Activated naive CD4-positive, alpha-beta T cell treated with anti-CD3 and anti-CD28 coated beads, Interleukin-2, amount 50 U/mL, for 24 hours (primary cell): Measurements from ENCODE around the gene CASP14.
"Not testable (repeated sequence)": the region's sequence is repeated elsewhere in the genome, so short reads cannot be mapped to it uniquely, and the experiment has no call there.

Experiments
- H3K27ac Mint-ChIP-seq: one replicate; pipeline ENCODE4 v1.8.0; 2021; ENCODE audit warnings: mild to moderate bottlenecking, mixed read lengths
- H3K27me3 Mint-ChIP-seq: one replicate; pipeline ENCODE4 v1.8.0; 2021; ENCODE audit warnings: mixed read lengths
- H3K36me3 Mint-ChIP-seq: one replicate; pipeline ENCODE4 v1.8.0; 2021; ENCODE audit warnings: mixed read lengths
- H3K4me1 Mint-ChIP-seq: one replicate; pipeline ENCODE4 v1.8.0; 2021; ENCODE audit warnings: mixed read lengths
- H3K4me3 Mint-ChIP-seq: one replicate; pipeline ENCODE4 v1.8.0; 2021; ENCODE audit warnings: mild to moderate bottlenecking, mixed read lengths
- H3K9me3 Mint-ChIP-seq: one replicate; pipeline ENCODE4 v1.8.0; 2021; ENCODE audit warnings: mixed read lengths

The CASP14 gene

DNA sequence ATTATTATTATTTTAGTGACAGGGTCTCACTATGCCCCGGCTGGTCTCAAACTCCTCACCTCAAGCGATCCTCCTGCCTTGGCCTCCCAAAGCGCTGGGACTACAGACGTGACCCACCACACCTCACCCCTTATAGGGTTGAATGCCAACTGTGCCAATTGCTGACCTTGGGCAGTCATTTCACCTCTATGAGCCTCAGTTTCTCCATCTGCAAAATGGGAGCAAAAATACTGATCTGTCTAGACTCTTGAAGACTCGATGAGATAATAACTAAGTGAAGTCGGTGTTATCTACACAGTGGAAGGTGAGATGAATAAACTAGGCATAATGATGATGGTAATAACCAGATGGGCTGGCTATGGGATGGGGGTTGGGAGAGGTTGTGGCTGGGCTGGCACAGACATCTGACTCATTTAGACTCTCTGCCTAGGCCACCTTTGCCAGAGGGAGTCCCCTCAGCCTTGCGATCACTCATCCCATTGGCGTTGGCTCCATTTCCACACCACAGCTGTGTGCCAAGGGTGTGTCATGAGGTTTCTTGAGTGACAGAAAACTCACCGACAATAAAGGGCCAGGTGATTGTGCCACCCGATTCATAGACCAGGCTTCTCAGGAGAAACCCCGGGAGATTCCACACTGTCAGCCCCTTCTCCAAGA lies at the start of gene CASP14:
Gene CASP14, plus strand, starts transcription at position 596 of the 657 bp plus-strand sequence. CDS start 2,772 bp downstream, outside the sequence.
- Mint-ChIP-seq H3K4me3 (no peak within 1 kb of the TSS), H3K9me3 (no peaks in the 10 kb centered on the region), H3K27me3 (peaks cover 23% of the 10 kb centered on the region), H3K4me1 (no peaks in the 10 kb centered on the region), H3K27ac (no peak within 1 kb of the TSS), H3K36me3 (no peaks in the 10 kb centered on the region)

- Mint-ChIP-seq H3K4me1 (no peaks in the 10 kb centered on the region), H3K27me3 (peaks cover 28% of the 10 kb centered on the region), H3K4me3 (no peak overlapping the region), H3K9me3 (no peaks in the 10 kb centered on the region), H3K27ac (no peak overlapping the region), H3K36me3 (no peaks in the 10 kb centered on the region)
Observed at GRCh38 chr19:15008308-15008707, 41.0 kb upstream of the CASP14 start.

GRCh38 chr19:15010501-15011300 lies 38.6 kb upstream of the CASP14 start:
- H3K4me1 Mint-ChIP-seq: no peaks in the 10 kb centered on the region

GRCh38 chr19:15014579-15014978 lies 34.7 kb upstream of the CASP14 start:
- Mint-ChIP-seq H3K4me3 (no peak overlapping the region), H3K27ac (no peak overlapping the region), H3K27me3 (peaks cover 35% of the 10 kb centered on the region), H3K9me3 (no peaks in the 10 kb centered on the region), H3K4me1 (no peaks in the 10 kb centered on the region), H3K36me3 (no peaks in the 10 kb centered on the region)

More at GRCh38 chr19:15010501-15011300, 38.6 kb upstream of the CASP14 start:
- no peaks in the 10 kb centered on the region for H3K36me3 Mint-ChIP-seq
- no peaks in the 10 kb centered on the region for H3K9me3 Mint-ChIP-seq
- no peak overlapping the region for H3K27ac Mint-ChIP-seq
- peaks cover 34% of the 10 kb centered on the region for H3K27me3 Mint-ChIP-seq
- H3K4me3 Mint-ChIP-seq: no peak overlapping the region

- Mint-ChIP-seq H3K4me1 (no peaks in the 10 kb centered on the region), H3K27me3 (peaks cover 36% of the 10 kb centered on the region)
Observed at GRCh38 chr19:15015946-15016542, 33.2 kb upstream of the CASP14 start.

GRCh38 chr19:15018836-15019235 lies 30.4 kb upstream of the CASP14 start:
- H3K27ac Mint-ChIP-seq, H3K36me3 Mint-ChIP-seq, H3K4me1 Mint-ChIP-seq, H3K4me3 Mint-ChIP-seq, H3K9me3 Mint-ChIP-seq: not testable (repeated sequence)
- H3K27me3 Mint-ChIP-seq: peaks cover 18% of the 10 kb centered on the region

More at GRCh38 chr19:15015946-15016542, 33.2 kb upstream of the CASP14 start:
- Mint-ChIP-seq H3K9me3 (no peaks in the 10 kb centered on the region), H3K4me3 (no peak overlapping the region), H3K27ac (no peak overlapping the region), H3K36me3 (no peaks in the 10 kb centered on the region)

- H3K4me1 Mint-ChIP-seq: no peaks in the 10 kb centered on the region
- H3K36me3 Mint-ChIP-seq: no peaks in the 10 kb centered on the region
- H3K27me3 Mint-ChIP-seq: peaks cover 9% of the 10 kb centered on the region
- H3K4me3 Mint-ChIP-seq: no peak overlapping the region
- H3K9me3 Mint-ChIP-seq: no peaks in the 10 kb centered on the region
- H3K27ac Mint-ChIP-seq: no peak overlapping the region
Observed at GRCh38 chr19:15021286-15022007, 27.8 kb upstream of the CASP14 start.

DNA sequence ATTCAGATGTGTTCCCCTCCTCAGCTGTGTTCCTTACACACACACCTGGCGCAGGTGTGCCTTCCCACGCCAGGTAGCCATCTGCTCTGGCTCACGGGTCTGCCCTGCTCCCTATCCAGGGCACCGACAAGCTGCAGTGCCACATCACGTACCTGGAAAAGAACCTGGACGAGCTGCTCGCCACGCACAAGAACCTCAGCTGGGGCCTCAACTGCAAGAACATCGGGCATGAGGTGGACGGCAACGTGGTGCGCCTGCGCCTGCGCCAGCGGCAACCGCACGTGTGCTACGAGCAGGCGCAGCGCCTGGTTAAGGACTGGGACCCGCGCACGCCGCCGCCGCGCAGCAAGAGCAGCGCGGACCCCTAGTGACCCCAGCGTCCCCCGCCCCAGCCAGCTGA lies 26.5 kb upstream of the CASP14 start:
- peaks cover 5% of the 10 kb centered on the region for H3K27me3 Mint-ChIP-seq
- H3K9me3 Mint-ChIP-seq: no peaks in the 10 kb centered on the region
- no peak overlapping the region for H3K4me3 Mint-ChIP-seq
- no peaks in the 10 kb centered on the region for H3K4me1 Mint-ChIP-seq
- H3K27ac Mint-ChIP-seq: no peak overlapping the region
- no peaks in the 10 kb centered on the region for H3K36me3 Mint-ChIP-seq

DNA sequence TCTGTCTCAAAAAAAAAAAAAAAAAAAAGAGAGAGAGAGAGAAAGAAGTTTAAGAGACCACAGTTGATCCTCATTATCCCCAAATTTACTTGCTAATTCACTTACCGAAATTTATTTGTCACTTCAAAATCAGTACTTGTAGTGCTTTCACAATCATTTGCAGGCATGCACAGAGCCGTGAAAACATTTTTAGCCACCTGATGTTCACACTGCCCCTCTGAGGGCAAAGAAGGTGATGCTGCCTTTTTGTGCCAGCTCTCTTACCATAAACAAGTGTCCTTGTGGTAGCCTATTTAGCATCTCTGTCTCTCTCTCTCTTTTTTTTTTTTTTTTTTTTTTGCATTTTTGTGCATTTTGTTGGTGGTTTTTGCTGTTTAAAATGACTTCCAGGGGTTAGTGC lies 24.1 kb upstream of the CASP14 start:
- Mint-ChIP-seq H3K36me3 (no peaks in the 10 kb centered on the region), H3K4me1 (no peaks in the 10 kb centered on the region), H3K27me3 (peaks cover 3% of the 10 kb centered on the region), H3K9me3 (no peaks in the 10 kb centered on the region), H3K4me3 (no peak overlapping the region), H3K27ac (no peak overlapping the region)

GRCh38 chr19:15028490-15028889 lies 20.8 kb upstream of the CASP14 start:
- Mint-ChIP-seq H3K4me3 (no peak overlapping the region), H3K27me3 (peaks cover 3% of the 10 kb centered on the region), H3K27ac (no peak overlapping the region), H3K4me1 (no peaks in the 10 kb centered on the region), H3K36me3 (no peaks in the 10 kb centered on the region), H3K9me3 (no peaks in the 10 kb centered on the region)

GRCh38 chr19:15031675-15032074 lies 17.6 kb upstream of the CASP14 start:
- Mint-ChIP-seq H3K36me3 (no peaks in the 10 kb centered on the region), H3K4me1 (no peaks in the 10 kb centered on the region), H3K27me3 (peaks cover 12% of the 10 kb centered on the region), H3K4me3 (no peak overlapping the region), H3K27ac (no peak overlapping the region), H3K9me3 (no peaks in the 10 kb centered on the region)

DNA sequence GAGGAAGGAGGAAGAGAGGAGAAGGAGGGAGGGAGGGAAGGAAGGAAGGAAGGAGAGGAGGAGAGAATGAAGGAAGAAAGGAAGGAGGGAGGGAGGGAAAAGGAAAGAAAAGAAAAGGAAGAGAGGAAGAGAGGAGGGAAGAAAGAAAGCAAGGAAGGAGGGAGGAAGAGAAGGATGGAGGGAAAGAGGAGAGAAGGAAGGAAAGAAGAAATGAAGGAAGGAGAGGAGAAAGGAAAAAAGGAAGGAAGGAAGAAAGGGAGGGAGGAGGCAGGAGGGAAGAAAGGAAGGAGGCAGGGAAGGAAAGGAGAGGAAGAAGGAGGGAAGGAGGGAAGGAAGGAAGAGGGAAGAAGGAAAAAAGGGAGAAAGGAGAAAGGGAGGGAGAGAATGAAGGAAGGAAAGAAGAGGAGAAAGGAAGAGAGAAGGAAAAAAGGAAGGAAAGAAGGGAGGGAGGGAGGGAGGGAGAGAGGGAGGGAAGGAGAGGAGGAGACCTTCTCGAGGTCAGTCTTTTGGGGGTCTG lies 13.4 kb upstream of the CASP14 start:
- H3K36me3 Mint-ChIP-seq: no peaks in the 10 kb centered on the region
- no peaks in the 10 kb centered on the region for H3K4me1 Mint-ChIP-seq
- no peak overlapping the region for H3K4me3 Mint-ChIP-seq
- no peaks in the 10 kb centered on the region for H3K9me3 Mint-ChIP-seq
- H3K27ac Mint-ChIP-seq: no peak overlapping the region
- H3K27me3 Mint-ChIP-seq: peaks cover 19% of the 10 kb centered on the region

GRCh38 chr19:15037586-15037985 lies 11.7 kb upstream of the CASP14 start:
- H3K4me3 Mint-ChIP-seq: no peak overlapping the region
- H3K36me3 Mint-ChIP-seq: no peaks in the 10 kb centered on the region
- no peaks in the 10 kb centered on the region for H3K4me1 Mint-ChIP-seq
- H3K27me3 Mint-ChIP-seq: peaks cover 19% of the 10 kb centered on the region
- no peaks in the 10 kb centered on the region for H3K9me3 Mint-ChIP-seq
- H3K27ac Mint-ChIP-seq: no peak overlapping the region

- Mint-ChIP-seq H3K9me3 (no peaks in the 10 kb centered on the region), H3K4me1 (no peaks in the 10 kb centered on the region), H3K27ac (no peak overlapping the region), H3K36me3 (no peaks in the 10 kb centered on the region), H3K4me3 (no peak overlapping the region), H3K27me3 (peaks cover 18% of the 10 kb centered on the region)
Observed at GRCh38 chr19:15038294-15038693, 11.0 kb upstream of the CASP14 start.

DNA sequence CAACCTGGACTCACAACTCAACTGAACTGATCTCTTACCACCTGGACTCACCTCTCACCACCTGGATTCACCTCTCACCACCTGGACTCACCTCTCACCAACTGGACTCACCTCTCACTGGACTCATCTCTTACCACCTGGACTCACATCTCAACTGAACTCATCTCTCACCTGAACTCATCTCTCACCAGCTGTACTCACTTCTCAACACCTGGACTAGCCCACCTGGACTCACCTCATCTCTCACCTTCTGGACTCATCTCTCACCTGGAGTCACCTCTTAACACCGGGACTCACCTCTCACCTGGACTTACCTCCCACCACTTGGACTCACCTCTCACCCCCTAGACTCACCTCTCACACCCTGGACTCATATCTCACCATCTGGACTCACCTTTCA lies 7.3 kb upstream of the CASP14 start:
- no peaks in the 10 kb centered on the region for H3K4me1 Mint-ChIP-seq
- peaks cover 18% of the 10 kb centered on the region for H3K27me3 Mint-ChIP-seq
- H3K9me3 Mint-ChIP-seq: no peaks in the 10 kb centered on the region
- H3K4me3 Mint-ChIP-seq: no peak overlapping the region
- H3K27ac Mint-ChIP-seq: no peak overlapping the region
- no peaks in the 10 kb centered on the region for H3K36me3 Mint-ChIP-seq
